GM23338 (cell line): ENCODE measurements around the gene CCNL1. TPM values are rescaled to one million over a fixed set of nuclear protein-coding genes. Genes with fewer than 3 reads are reported as not detected.

ENCODE experiments used
- ATAC-seq: fragments of 200-7000 bp; cut with Tn5 transposase; 3 replicates; pipeline ENCODE4 v1.9.1; 2020
- DNase-seq: peaks from one replicate; pipeline ENCODE4 v3.0.0-alpha.2; 2015; ENCODE audit warnings: low spot score
- H2AFZ ChIP-seq: fragments of 200-600 bp; sonication (generic); 2 replicates; pipeline ENCODE4 v1.8.0; 2016; ENCODE audit warnings: antibody characterized with exemption, mild to moderate bottlenecking, moderate library complexity
- H3F3A ChIP-seq: fragments of 200-600 bp; sonication (generic); replicated peaks from 2 replicates; pipeline ENCODE4 v1.8.0; 2017; ENCODE audit warnings: antibody characterized with exemption, mixed run types, low read depth
- H3K27ac ChIP-seq: fragments of 200-600 bp; sonication (generic); 2 replicates; pipeline ENCODE4 v1.6.1; 2016; ENCODE audit warnings: low read depth
- H3K27me3 ChIP-seq: fragments of 200-600 bp; sonication (generic); 2 replicates; pipeline ENCODE4 v1.8.0; 2016; ENCODE audit warnings: mild to moderate bottlenecking, mixed run types, moderate library complexity; ENCODE audit not compliant: insufficient read depth
- H3K36me3 ChIP-seq: fragments of 200-600 bp; sonication (generic); 2 replicates; pipeline ENCODE4 v1.8.0; 2016; ENCODE audit warnings: mild to moderate bottlenecking; ENCODE audit not compliant: insufficient read depth
- H3K4me1 ChIP-seq: fragments of 200-600 bp; sonication (generic); 2 replicates; pipeline ENCODE4 v1.8.0; 2016; ENCODE audit warnings: mild to moderate bottlenecking, moderate library complexity; ENCODE audit not compliant: insufficient read depth
- H3K4me2 ChIP-seq: fragments of 200-600 bp; sonication (generic); 2 replicates; pipeline ENCODE4 v1.7.1; 2017; ENCODE audit warnings: mixed run types
- H3K4me3 ChIP-seq: fragments of 200-600 bp; sonication (generic); 2 replicates; pipeline ENCODE4 v1.6.1; 2016; ENCODE audit warnings: mixed run types
- H3K79me2 ChIP-seq: fragments of 200-600 bp; sonication (generic); replicated peaks from 2 replicates; pipeline ENCODE4 v1.8.0; 2017; ENCODE audit warnings: mild to moderate bottlenecking; ENCODE audit not compliant: insufficient read depth
- H3K9me2 ChIP-seq: fragments of 200-600 bp; sonication (generic); 2 replicates; pipeline ENCODE4 v1.8.0; 2017; ENCODE audit not compliant: insufficient read depth
- H4K20me1 ChIP-seq: fragments of 200-600 bp; sonication (generic); replicated peaks from 2 replicates; pipeline ENCODE4 v1.8.0; 2017; ENCODE audit warnings: mild to moderate bottlenecking; ENCODE audit not compliant: insufficient read depth
- H3K27ac Mint-ChIP-seq: 2 replicates; pipeline ENCODE4 v1.8.0; 2020; ENCODE audit warnings: inconsistent platforms, mild to moderate bottlenecking, moderate library complexity, mixed read lengths
- H3K27me3 Mint-ChIP-seq: 3 replicates; pipeline ENCODE4 v1.8.0; 2022; ENCODE audit warnings: low read depth, mild to moderate bottlenecking, moderate library complexity, mixed read lengths, inconsistent platforms; ENCODE audit not compliant: insufficient read depth, poor library complexity
- H3K36me3 Mint-ChIP-seq: 3 replicates; pipeline ENCODE4 v1.8.0; 2021; ENCODE audit warnings: low read depth, mild to moderate bottlenecking, inconsistent platforms, moderate library complexity, mixed read lengths
- H3K4me1 Mint-ChIP-seq: 3 replicates; pipeline ENCODE4 v1.8.0; 2020; ENCODE audit warnings: mild to moderate bottlenecking, inconsistent platforms, mixed read lengths
- H3K4me3 Mint-ChIP-seq: 3 replicates; pipeline ENCODE4 v1.8.0; 2021; ENCODE audit warnings: moderate library complexity, mild to moderate bottlenecking, inconsistent platforms, mixed read lengths
- H3K9me3 Mint-ChIP-seq: 3 replicates; pipeline ENCODE4 v1.8.0; 2020; ENCODE audit warnings: moderate library complexity, mild to moderate bottlenecking, inconsistent platforms, mixed read lengths
- CREB1 ChIP-seq: fragments of 250-450 bp; sonication (Bioruptor Pico); IDR thresholded peaks from 2 replicates; pipeline ENCODE4 v1.5.0; 2020; ENCODE audit warnings: low read depth, mild to moderate bottlenecking, moderate library complexity
- CTCF ChIP-seq, 2 experiments: fragments of 200-600 bp in 1 of 2; sonication (generic) in 1 of 2; conservative IDR thresholded peaks; 2 replicates each; pipeline versions ENCODE4 v1.5.1 to v1.6.1; 2016 to 2017; ENCODE audit warnings: antibody characterized with exemption in 2 of 2, low read depth in 2 of 2, mild to moderate bottlenecking in 2 of 2, moderate library complexity in 1 of 2
- EZH2 ChIP-seq: fragments of 200-600 bp; sonication (generic); IDR thresholded peaks from one replicate; pipeline ENCODE4 v1.8.0; 2017; ENCODE audit warnings: antibody characterized with exemption, mild to moderate bottlenecking, low read depth; ENCODE audit not compliant: unreplicated experiment
- EZH2phosphoT487 ChIP-seq: fragments of 200-600 bp; sonication (generic); IDR thresholded peaks from one replicate; pipeline ENCODE4 v1.8.1; 2018; ENCODE audit warnings: antibody characterized with exemption; ENCODE audit not compliant: unreplicated experiment
- JUNB ChIP-seq: IDR thresholded peaks from one replicate; pipeline ENCODE4 v1.6.1; 2016; ENCODE audit warnings: antibody characterized with exemption; ENCODE audit not compliant: unreplicated experiment
- NANOG ChIP-seq: IDR thresholded peaks from 2 replicates; pipeline ENCODE4 v1.6.1; 2016; ENCODE audit warnings: antibody characterized with exemption, borderline replicate concordance
- POLR2AphosphoS5 ChIP-seq: IDR thresholded peaks from 2 replicates; pipeline ENCODE4 v1.6.1; 2016; ENCODE audit warnings: antibody characterized with exemption, low read depth
- STAT1 ChIP-seq: IDR thresholded peaks from one replicate; pipeline ENCODE4 v1.6.1; 2016; ENCODE audit warnings: antibody characterized with exemption; ENCODE audit not compliant: unreplicated experiment
- ZNF114 ChIP-seq: fragments of 250-450 bp; sonication (Bioruptor Pico); IDR thresholded peaks from 2 replicates; pipeline ENCODE4 v1.5.0; 2020; ENCODE audit warnings: mild to moderate bottlenecking, moderate library complexity
- ZNF331 ChIP-seq: fragments of 250-450 bp; sonication (Bioruptor Pico); IDR thresholded peaks from 2 replicates; pipeline ENCODE4 v1.5.0; 2020; ENCODE audit warnings: low read depth, mild to moderate bottlenecking, moderate library complexity
- ZNF462 ChIP-seq: fragments of 250-450 bp; sonication (Bioruptor Pico); IDR thresholded peaks from 2 replicates; pipeline ENCODE4 v1.5.0; 2020; ENCODE audit warnings: mild to moderate bottlenecking, moderate library complexity
- polyA plus RNA-seq: library from polyadenylated mRNA; unstranded; fragments of >200 nt; fragmentation: Nextera tagmentation; extraction: Ambion mirVana; gene quantifications from 2 replicates; pipeline ENCODE4 v1.2.1, GENCODE V29; 2016
- total RNA-seq: library from RNA; depleted of rRNA; stranded (reverse); fragments of >200 nt; shearing (Covaris generic); gene quantifications from 2 replicates; pipeline ENCODE4 v1.2.3, GENCODE V29; 2014
- TF ChIP-seq, protein P1 (sequence below): IDR thresholded peaks from one replicate; pipeline ENCODE4 v1.6.1; 2018; ENCODE audit warnings: antibody characterized with exemption; ENCODE audit not compliant: unreplicated experiment
- TF ChIP-seq, protein P2 (sequence below): IDR thresholded peaks from 2 replicates; pipeline ENCODE4 v1.6.1; 2016; ENCODE audit warnings: antibody characterized with exemption

The CCNL1 gene
- total and polyA plus RNA-seq, 2 experiments from 2014 or later, result 108 to 134 TPM

- H3K27ac Mint-ChIP-seq, result no peak overlapping the region
- Histone ChIP-seq H3F3A (no peaks in the 10 kb centered on the region), H3K4me2 (no peak overlapping the region), H3K27ac (no peak overlapping the region; the same call in 1 of the 2 replicates), H4K20me1 (no peaks in the 10 kb centered on the region), H3K4me1 (peaks cover 3% of the 10 kb centered on the region; the same call in 1 of the 2 replicates), H2AFZ (no peak overlapping the region), H3K9me2 (no peaks in the 10 kb centered on the region), H3K27me3 (no peaks in the 10 kb centered on the region), H3K4me3 (no peak overlapping the region), H3K36me3 (peaks cover 11% of the 10 kb centered on the region), H3K79me2 (no peaks in the 10 kb centered on the region)
- H3K4me1 Mint-ChIP-seq, result no peaks in the 10 kb centered on the region; the same call in 2 of the 3 replicates
- ATAC-seq (no peak), DNase-seq (no peak)
- peaks cover 3% of the 10 kb centered on the region for H3K27me3 Mint-ChIP-seq
- no peak for TF ChIP-seq ZNF462 (CRISPR knock-in tag)
- TF ChIP-seq EZH2, result no peak
- no peak for TF ChIP-seq NANOG
- no peak for TF ChIP-seq ZNF331
- TF ChIP-seq CREB1 (CRISPR knock-in tag), result no peak
- TF ChIP-seq ZNF114 (CRISPR knock-in tag), result no peak
- no peak for TF ChIP-seq EZH2phosphoT487
- no peak for TF ChIP-seq STAT1
- TF ChIP-seq, protein P1, sequence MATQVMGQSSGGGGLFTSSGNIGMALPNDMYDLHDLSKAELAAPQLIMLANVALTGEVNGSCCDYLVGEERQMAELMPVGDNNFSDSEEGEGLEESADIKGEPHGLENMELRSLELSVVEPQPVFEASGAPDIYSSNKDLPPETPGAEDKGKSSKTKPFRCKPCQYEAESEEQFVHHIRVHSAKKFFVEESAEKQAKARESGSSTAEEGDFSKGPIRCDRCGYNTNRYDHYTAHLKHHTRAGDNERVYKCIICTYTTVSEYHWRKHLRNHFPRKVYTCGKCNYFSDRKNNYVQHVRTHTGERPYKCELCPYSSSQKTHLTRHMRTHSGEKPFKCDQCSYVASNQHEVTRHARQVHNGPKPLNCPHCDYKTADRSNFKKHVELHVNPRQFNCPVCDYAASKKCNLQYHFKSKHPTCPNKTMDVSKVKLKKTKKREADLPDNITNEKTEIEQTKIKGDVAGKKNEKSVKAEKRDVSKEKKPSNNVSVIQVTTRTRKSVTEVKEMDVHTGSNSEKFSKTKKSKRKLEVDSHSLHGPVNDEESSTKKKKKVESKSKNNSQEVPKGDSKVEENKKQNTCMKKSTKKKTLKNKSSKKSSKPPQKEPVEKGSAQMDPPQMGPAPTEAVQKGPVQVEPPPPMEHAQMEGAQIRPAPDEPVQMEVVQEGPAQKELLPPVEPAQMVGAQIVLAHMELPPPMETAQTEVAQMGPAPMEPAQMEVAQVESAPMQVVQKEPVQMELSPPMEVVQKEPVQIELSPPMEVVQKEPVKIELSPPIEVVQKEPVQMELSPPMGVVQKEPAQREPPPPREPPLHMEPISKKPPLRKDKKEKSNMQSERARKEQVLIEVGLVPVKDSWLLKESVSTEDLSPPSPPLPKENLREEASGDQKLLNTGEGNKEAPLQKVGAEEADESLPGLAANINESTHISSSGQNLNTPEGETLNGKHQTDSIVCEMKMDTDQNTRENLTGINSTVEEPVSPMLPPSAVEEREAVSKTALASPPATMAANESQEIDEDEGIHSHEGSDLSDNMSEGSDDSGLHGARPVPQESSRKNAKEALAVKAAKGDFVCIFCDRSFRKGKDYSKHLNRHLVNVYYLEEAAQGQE, result no peak
- no peak for TF ChIP-seq CTCF (conservative IDR thresholded peaks at IDR 0.05; ENCODE audit: low read depth in 2 of 2)
- TF ChIP-seq, protein P2, sequence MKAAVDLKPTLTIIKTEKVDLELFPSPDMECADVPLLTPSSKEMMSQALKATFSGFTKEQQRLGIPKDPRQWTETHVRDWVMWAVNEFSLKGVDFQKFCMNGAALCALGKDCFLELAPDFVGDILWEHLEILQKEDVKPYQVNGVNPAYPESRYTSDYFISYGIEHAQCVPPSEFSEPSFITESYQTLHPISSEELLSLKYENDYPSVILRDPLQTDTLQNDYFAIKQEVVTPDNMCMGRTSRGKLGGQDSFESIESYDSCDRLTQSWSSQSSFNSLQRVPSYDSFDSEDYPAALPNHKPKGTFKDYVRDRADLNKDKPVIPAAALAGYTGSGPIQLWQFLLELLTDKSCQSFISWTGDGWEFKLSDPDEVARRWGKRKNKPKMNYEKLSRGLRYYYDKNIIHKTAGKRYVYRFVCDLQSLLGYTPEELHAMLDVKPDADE, result no peak
- TF ChIP-seq JUNB, result no peak
- no peak for TF ChIP-seq POLR2AphosphoS5
- H3K36me3 Mint-ChIP-seq, result peaks cover 57% of the 10 kb centered on the region
- peaks cover 70% of the 10 kb centered on the region for H3K9me3 Mint-ChIP-seq
- H3K4me3 Mint-ChIP-seq, result no peak overlapping the region
Observed at GRCh38 chr3:157190380-157190872, 30.5 kb upstream of the CCNL1 start.
